Cardiac muscle cell (in vitro differentiated cells and primary cell): ENCODE results near the gene NR2E1. TPM values are rescaled to one million over a fixed set of nuclear protein-coding genes. Genes with fewer than 3 reads are reported as not detected.

ENCODE experiments used
- DNase-seq, 2 donors: peaks; one replicate each; pipeline versions ENCODE4 v3.0.0 to v3.0.0-alpha.2; 2010 to 2017; ENCODE audit warnings: low read depth in 1 of 2, low spot score in 1 of 2
- H3K27ac ChIP-seq: fragments of 200-600 bp; sonication (generic); 2 replicates; pipeline ENCODE4 v1.5.1; 2016
- H3K27me3 ChIP-seq: fragments of 200-600 bp; sonication (generic); 2 replicates; pipeline ENCODE4 v1.6.0; 2016; ENCODE audit warnings: control low read depth
- H3K36me3 ChIP-seq: fragments of 200-600 bp; sonication (generic); 2 replicates; pipeline ENCODE4 v1.5.1; 2016; ENCODE audit warnings: control low read depth
- H3K4me1 ChIP-seq: fragments of 200-600 bp; sonication (generic); 2 replicates; pipeline ENCODE4 v1.8.1; 2017; ENCODE audit warnings: low read depth, mild to moderate bottlenecking, mixed run types
- H3K4me3 ChIP-seq: fragments of 200-600 bp; sonication (generic); 2 replicates; pipeline ENCODE4 v1.5.1; 2016; ENCODE audit warnings: mild to moderate bottlenecking
- H3K9me3 ChIP-seq: fragments of 200-600 bp; sonication (generic); 2 replicates; pipeline ENCODE4 v1.5.1; 2017; ENCODE audit warnings: low read depth, mild to moderate bottlenecking, control low read depth
- CTCF ChIP-seq: IDR thresholded peaks from 2 replicates; pipeline ENCODE4 v1.5.1; 2012; ENCODE audit warnings: low read depth, mild to moderate bottlenecking, low read length
- polyA plus RNA-seq: library from polyadenylated mRNA; unstranded; fragments of >200 nt; fragmentation: Nextera tagmentation; extraction: Ambion mirVana; gene quantifications from 2 replicates; pipeline ENCODE4 v1.2.1, GENCODE V29; 2016
- total RNA-seq: library from RNA; depleted of rRNA; stranded (reverse); fragments of >200 nt; gene quantifications from 2 replicates; pipeline ENCODE4 v1.2.3, GENCODE V29; 2016

NR2E1 gene
- total and polyA plus RNA-seq, 2 experiments from 2014 or later = not detected

DNA sequence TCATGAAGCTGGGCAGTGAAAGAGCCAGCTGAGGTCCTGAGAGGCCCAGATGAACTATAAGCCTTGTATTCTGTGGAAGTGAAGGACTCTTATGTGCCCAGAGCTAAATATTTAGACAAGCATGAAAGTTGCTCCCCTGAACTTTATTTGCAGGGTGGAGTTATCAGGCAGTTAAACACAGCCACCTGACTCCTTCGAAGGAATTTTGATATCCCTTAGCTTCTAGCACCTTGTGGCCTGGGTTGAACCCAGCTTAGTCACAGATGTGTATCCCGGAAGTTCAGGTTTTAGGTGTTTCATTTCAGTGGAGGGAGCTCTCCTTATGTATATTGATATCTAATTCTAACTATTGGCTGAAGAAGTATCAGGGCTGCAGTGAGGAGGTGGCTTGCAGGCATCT, 20.4 kb downstream of the NR2E1 start:
- no peak overlapping the region for H3K27ac ChIP-seq
- H3K4me3 ChIP-seq = no peak overlapping the region
- H3K4me1 ChIP-seq = no peaks in the 10 kb centered on the region
- TF ChIP-seq CTCF = no peak
- H3K9me3 ChIP-seq = no peaks in the 10 kb centered on the region
- no peak for DNase-seq
- peaks cover 86% of the 10 kb centered on the region for H3K27me3 ChIP-seq
- no peaks in the 10 kb centered on the region for H3K36me3 ChIP-seq

GRCh38 chr6:108187519-108187918, 21.7 kb downstream of the NR2E1 start:
- TF ChIP-seq CTCF = no peak
- no peak overlapping the region for H3K4me3 ChIP-seq
- H3K9me3 ChIP-seq = no peaks in the 10 kb centered on the region
- H3K36me3 ChIP-seq = no peaks in the 10 kb centered on the region
- no peak overlapping the region for H3K27ac ChIP-seq
- no peaks in the 10 kb centered on the region for H3K4me1 ChIP-seq
- DNase-seq = no peak
- H3K27me3 ChIP-seq = peaks cover 82% of the 10 kb centered on the region

DNA sequence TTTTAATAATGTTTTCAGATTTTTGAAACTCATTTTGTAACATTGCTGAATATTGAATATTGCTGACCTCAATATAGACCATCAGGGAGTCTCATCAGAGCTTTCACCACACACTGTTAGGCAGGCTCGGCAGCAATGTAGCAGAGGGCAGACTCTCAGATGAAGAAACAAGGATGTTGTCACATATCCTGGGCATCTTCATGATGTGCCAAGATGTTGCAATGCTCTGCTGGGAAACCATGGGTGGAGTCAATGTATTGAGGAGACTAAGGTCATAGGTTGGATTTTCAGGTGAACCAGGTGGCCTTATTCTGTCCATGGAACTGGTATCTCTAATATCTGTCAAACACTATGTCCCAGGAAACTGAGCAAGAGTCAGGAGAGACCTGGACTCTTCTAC, 27.3 kb downstream of the NR2E1 start:
- TF ChIP-seq CTCF = no peak
- Histone ChIP-seq H3K4me1 (no peaks in the 10 kb centered on the region), H3K4me3 (no peak overlapping the region), H3K36me3 (no peaks in the 10 kb centered on the region), H3K9me3 (no peaks in the 10 kb centered on the region), H3K27ac (no peak overlapping the region), H3K27me3 (peaks cover 35% of the 10 kb centered on the region)
- DNase-seq = no peak

DNA sequence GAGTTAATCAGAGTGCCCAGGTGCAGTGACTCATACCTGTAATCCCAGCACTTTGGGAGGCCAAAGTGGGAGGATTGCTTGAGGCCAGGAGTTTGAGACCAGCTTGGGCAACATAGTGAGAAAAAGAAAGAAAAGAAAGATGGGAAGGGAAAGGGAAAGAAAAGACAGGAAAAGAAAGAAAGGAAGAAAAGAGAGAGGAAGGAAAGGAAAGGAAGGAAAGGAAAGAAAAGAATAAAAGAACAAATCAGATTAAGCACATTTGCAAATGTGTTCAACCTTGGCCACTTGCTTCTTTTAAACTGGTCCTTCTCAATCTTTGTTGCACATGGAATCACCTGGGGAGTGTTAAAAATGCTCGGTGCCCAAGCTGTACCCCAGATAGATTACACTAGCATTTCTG, 28.0 kb downstream of the NR2E1 start:
- no peak for TF ChIP-seq CTCF
- H3K4me1 ChIP-seq = no peaks in the 10 kb centered on the region
- no peak overlapping the region for H3K27ac ChIP-seq
- no peak overlapping the region for H3K4me3 ChIP-seq
- H3K36me3 ChIP-seq = no peaks in the 10 kb centered on the region
- H3K9me3 ChIP-seq = no peaks in the 10 kb centered on the region
- no peak for DNase-seq
- H3K27me3 ChIP-seq = peaks cover 28% of the 10 kb centered on the region

GRCh38 chr6:108194503-108194902, 28.7 kb downstream of the NR2E1 start:
- no peak overlapping the region for H3K27ac ChIP-seq
- peaks cover 21% of the 10 kb centered on the region for H3K27me3 ChIP-seq
- no peak for TF ChIP-seq CTCF
- H3K36me3 ChIP-seq = no peaks in the 10 kb centered on the region
- H3K4me1 ChIP-seq = no peaks in the 10 kb centered on the region
- no peak for DNase-seq
- no peaks in the 10 kb centered on the region for H3K9me3 ChIP-seq
- no peak overlapping the region for H3K4me3 ChIP-seq

- no peak for TF ChIP-seq CTCF
- H3K27ac ChIP-seq = no peak overlapping the region
- no peaks in the 10 kb centered on the region for H3K9me3 ChIP-seq
- H3K36me3 ChIP-seq = no peaks in the 10 kb centered on the region
- no peaks in the 10 kb centered on the region for H3K4me1 ChIP-seq
- peaks cover 14% of the 10 kb centered on the region for H3K27me3 ChIP-seq
- DNase-seq = no peak
- H3K4me3 ChIP-seq = no peak overlapping the region
Measured at GRCh38 chr6:108195209-108195608, 29.4 kb downstream of the NR2E1 start.
